Measurements from ENCODE around the gene APRT. TPM values are rescaled to one million over a fixed set of nuclear protein-coding genes. Genes with fewer than 3 reads are reported as not detected.

The APRT gene
- total RNA-seq, 1 experiment from 2014 or later = 311 TPM

- Histone ChIP-seq H3K4me1 (ENCODE audit: control insufficient read depth in 1 of 2, insufficient read depth in 2 of 2, low read length in 2 of 2) (peaks cover 15 to 76% of the 10 kb centered on the region in 2 experiments), H3K27ac (ENCODE audit: low read depth, low read length) (no peak overlapping the region; the same call in 1 of the 2 replicates), H3K9me3 (ENCODE audit: control insufficient read depth in 1 of 2, insufficient read depth in 1 of 2, low read depth in 1 of 2, low read length in 2 of 2) (no peaks in the 10 kb centered on the region), H3K36me3 (ENCODE audit: control insufficient read depth in 1 of 2, insufficient read depth in 2 of 2, low read length in 2 of 2) (peaks cover 2 to 13% of the 10 kb centered on the region in 2 experiments; a peak in 1 of 4 replicates), H3K27me3 (ENCODE audit: insufficient read depth, low read length) (no peaks in the 10 kb centered on the region), H4K20me1 (ENCODE audit: insufficient read depth) (no peaks in the 10 kb centered on the region; the same call in 1 of the 2 replicates), H3K9me2 (ENCODE audit: insufficient read depth) (no peaks in the 10 kb centered on the region), H3K79me2 (ENCODE audit: insufficient read depth, low read length) (peaks cover 99% of the 10 kb centered on the region), H2AFZ (ENCODE audit: low read depth, low read length, poor library complexity, severe bottlenecking) (no peak overlapping the region), H3K4me2 (ENCODE audit: low read length) (no peak overlapping the region), H3K4me3 (replicated peaks in 1 of 2; ENCODE audit: low read depth in 1 of 2, low read length in 2 of 2) (no peak overlapping the region), H3K9ac (ENCODE audit: low read length) (no peak overlapping the region)
- POLR2A ChIA-PET = no interaction called here
- intact Hi-C loops (cut with micrococcal nuclease) = no loop called here
- RAD21 ChIA-PET (ENCODE audit: low non-redundant PET in 1 of 2, low total read pairs in 2 of 2, uncharacterized antibody in 2 of 2, unreplicated experiment in 2 of 2) = no interaction called here
- DNase-seq (ENCODE audit: low read depth, low spot score) = no peak
- no peak for TF ChIP-seq EGR1 (IDR thresholded peaks at IDR 0.05; ENCODE audit: low read depth)
- no peak for TF ChIP-seq CTCF (IDR thresholded peaks at IDR 0.05 in 2 of 3, conservative IDR thresholded peaks at IDR 0.05 in 1 of 3; ENCODE audit: borderline replicate concordance in 1 of 3, insufficient read depth in 1 of 3, low read depth in 2 of 3, low read length in 2 of 3)
- no peak for TF ChIP-seq RAD21 (IDR thresholded peaks at IDR 0.05; ENCODE audit: low read depth)
- TF ChIP-seq YY1 (IDR thresholded peaks at IDR 0.05; ENCODE audit: extremely low read depth, insufficient replicate concordance, low read depth, low read length) = no peak
- no peak for TF ChIP-seq POLR2AphosphoS5 (IDR thresholded peaks at IDR 0.05; ENCODE audit: low read depth, low read length)
- no peak for TF ChIP-seq FOSL1 (IDR thresholded peaks at IDR 0.05; ENCODE audit: low read depth)
- no peak for TF ChIP-seq EZH2phosphoT487 (IDR thresholded peaks at IDR 0.05; ENCODE audit: borderline replicate concordance)
- no peak for TF ChIP-seq SP1 (IDR thresholded peaks at IDR 0.05; ENCODE audit: low read depth)
- TF ChIP-seq CEBPB (IDR thresholded peaks at IDR 0.05; ENCODE audit: low read depth) = no peak
- CTCF ChIA-PET = interaction anchor here (1.0 kb wide), 1 partner anchor 26 kb away, joined by 4 read pairs; no protein-coding TSS in a partner anchor
- BruUV-seq (replicated peaks) = no TSS peak
- ATAC-seq = peak; percentile 8; the same call in 1 of the 2 replicates
These were observed 48.1 kb downstream of the APRT start for GRCh38 chr16:88763502-88764053.
